ENCODE measurements around the gene THAP4.
"Not testable (repeated sequence)": the region's sequence is repeated elsewhere in the genome, so short reads cannot be mapped to it uniquely, and the experiment has no call there.

THAP4 gene

DNA sequence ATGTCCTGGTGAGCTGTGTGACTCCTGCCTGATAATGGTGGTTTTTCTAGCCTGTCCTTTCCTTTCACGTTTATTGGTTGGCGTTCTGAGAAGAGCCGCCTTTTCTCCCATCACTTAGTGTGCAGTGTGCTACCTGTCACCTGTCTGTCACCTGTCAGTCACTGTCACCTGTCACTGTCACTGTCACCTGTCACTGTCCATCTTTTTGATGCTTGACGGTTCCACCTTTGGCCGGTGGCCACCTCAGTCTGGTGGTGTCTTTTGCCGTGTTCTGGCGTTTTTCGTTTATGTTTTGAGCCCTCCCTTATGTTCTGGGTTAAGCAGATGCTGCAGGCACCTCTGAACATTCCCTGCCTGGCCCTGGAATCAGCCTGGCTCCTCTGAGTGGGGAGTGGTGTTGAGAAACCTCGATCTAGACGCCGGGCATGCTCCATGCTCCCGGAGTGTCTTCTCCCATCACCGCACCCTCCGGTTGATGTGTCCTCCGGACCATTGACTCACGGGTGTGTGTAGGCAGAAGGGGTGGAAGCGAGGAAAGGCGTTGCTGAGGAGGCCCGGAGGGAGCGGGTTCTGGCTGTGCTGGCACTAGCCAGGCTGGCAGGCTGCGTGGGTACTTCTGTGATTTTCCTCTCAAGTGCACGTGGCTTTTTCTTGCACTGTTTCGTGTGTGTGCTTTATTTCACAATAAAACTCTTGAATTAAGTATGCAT is 28.9 kb upstream of the THAP4 start:
- DNase-seq, result no peak

DNA sequence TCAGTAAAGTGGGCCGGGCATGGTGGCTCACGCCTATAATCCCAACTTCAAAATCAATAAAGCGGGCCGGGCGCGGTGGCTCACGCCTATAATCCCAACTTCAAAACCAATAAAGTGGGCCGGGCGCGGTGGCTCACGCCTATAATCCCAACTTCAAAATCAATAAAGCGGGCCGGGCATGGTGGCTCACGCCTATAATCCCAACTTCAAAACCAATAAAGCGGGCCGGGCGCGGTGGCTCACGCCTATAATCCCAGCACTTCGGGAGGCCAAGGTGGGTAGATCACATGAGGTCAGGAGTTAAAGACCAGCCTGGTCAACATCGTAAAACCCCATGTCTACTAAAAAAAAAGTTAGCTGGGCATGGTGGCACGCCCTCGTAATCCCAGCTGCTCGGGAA is 25.8 kb upstream of the THAP4 start:
- DNase-seq, result not testable (repeated sequence)

DNA sequence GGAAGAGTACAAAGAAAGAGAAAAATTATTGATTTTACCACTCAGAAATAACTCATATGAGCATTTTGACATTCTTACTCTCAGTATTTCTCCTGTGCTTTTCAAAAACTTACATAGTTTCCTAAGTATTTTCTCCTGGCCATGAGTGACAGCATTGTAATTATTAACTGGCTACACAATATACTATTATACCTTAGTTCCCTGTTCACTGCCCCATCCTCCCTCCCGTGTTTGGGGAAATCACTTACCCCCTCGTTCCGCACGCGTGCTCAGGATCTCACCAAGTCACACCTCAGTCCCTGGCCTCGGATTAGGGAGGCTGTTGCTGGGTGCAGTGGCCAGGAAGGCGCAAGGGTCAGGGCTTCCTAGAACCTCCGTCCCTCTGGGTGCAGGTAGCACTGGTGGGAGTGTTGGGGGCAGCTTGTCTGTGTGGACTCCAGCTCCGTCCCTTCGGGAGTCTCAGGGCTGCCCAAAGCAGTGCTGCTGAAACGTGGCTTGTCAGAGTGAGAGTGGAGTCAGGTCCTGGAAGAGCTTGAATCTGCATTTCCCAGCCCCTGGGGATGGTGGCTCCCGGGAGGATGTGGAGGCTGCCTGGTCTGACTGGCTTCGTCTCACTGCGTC is 23.7 kb upstream of the THAP4 start:
- DNase-seq, result no peak

DNA sequence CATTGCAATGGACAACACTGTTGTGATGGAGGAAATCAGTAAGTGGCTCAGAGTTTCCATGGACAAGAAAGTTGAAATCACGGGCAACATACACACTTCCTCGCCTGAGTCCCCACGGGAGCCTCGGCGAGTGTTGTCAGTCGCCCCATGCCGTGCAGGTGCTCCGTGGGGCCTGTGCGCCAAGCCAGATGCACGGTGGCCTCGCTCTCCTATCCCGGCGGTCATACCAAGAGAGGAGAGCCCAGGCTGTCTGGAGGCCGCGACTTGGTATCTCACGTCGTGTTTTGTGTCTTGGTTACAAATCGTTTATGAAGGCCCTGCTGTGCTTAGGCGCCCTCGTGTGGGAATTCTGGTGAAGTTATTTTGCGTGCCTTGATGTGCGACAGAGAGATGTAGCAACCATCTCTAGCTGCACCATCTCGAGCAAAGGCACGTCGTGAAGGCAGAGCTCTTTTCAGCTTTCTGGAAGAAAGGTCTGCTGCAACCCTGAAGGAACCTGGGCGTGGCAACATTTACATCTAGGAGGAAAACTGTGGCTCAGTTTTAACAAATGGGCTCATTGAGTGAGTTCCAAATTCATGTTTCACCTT is 22.3 kb upstream of the THAP4 start:
- peak in 3 of 6 experiments; percentile 11 to 33 (median 27) for DNase-seq

DNA sequence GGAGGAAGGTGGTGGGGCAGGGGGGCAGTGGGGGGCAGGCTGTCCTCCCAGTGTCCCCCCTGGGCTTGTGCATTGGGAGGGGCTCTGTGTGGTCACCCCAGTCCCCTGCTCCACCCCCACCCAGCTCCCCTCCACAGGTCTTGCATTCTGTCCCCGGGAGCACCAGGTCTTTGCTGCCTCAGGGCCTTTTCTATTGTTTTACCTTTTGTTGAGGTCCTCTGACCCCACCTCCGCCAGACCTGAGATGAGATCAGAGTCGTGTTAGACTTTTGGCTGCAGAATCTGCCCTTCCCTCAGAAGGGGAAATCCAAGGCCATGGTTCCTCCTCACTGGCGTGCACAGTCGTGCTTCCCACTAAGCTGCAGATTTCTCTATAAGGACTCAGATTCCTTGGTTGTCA is 21.3 kb upstream of the THAP4 start:
- no peak for DNase-seq

DNA sequence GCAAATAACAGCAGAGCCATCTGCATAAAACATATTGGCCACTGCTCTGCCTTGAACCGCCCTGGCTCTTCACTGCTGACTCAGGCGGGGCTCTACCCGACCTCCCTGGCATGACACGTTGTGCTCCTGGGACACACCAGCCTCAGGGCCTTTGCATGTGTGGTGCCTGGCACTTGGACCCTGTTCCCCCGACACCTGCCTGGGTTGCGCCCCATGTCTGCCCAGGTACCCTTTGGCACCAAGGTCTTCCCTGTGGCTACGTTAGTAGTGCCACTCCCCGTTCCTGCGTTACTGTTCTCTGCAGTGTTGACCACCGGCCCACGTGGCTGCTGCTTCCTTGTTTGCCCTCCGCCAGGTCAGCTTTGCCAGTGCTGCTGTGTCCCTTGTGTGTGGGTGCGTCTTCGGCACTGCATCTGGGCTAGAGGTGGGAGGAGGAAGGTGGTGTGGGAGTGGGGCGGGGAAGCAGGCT is 20.9 kb upstream of the THAP4 start:
- no peak for DNase-seq

DNA sequence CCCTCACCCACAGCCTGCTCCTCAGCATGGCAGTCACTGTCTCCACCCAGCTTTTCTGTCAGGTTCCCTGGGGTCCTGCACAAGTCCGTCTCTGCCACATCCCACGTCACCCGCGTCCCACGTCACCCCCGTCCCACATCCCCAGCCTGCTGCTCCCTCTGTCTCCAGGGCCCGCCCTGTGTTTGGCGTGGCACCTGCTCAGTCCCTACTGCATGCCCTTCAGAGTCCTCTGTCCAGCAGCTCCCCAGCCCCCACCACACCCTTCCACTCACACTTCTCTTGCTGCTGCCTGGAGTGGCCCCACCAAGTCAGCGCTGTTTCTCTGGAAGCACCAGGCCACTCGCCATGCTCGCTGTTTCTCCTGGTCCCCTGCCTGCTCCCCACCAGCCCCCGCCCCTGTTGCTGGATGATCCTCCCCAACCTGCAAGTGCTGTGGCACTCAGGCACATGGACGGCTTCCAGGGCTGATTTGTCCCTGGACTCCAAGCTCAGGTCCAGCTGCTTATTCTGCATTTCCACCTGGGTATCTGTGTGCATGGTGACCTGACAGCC is 19.3 kb upstream of the THAP4 start:
- no peak for DNase-seq

DNA sequence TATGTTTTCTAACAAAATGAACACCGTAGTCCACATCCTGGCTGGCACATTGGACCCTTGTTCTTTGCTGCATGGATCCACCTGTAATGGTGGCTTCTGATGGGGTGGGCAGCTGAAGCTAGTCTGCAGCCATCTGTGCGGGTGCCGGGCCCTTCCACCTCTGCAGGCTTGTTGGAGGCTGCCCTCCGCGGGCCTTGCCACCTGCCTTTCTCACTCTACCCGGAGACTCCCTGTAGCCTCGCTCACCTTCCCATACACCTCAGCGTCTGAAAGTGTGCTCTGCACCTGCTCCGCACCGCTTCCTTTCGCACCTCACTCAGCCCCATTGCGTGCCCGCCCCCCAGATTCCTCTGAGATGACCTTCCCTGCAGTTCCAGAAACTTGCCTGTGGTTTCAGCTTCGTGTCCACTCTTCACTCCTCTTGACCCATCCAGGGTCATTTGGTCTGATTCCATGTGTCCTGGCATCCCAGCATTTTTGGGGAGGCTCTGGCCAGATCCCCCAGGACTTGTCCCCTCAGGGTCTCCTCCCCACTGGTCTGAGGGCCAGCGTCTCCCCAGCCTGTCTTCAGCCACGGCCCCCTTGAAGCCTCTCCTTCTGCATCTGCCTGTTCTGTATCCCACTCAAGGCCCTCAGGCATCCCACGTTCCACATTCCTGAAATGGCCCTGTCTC is 18.7 kb upstream of the THAP4 start:
- DNase-seq, result no peak

DNA sequence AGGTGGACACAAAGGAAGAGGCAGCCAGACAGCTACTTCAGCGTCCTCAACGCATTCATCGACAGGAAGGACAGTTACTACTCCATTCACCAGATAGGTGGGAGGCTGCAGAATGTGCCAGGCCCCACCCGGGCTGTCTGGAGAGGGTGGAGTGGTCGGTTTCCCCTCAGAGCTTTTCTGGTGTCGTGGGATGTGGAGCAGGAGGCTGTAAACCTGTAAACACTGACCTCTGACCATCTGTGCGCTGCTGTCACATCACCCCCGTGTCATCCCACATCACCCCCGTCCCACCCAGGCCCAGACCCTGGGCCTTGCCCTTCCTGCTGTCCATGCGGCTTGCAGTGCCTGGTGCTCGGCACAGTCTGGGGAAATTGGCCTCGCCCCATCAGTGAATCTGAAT is 17.6 kb upstream of the THAP4 start:
- no peak for DNase-seq

DNA sequence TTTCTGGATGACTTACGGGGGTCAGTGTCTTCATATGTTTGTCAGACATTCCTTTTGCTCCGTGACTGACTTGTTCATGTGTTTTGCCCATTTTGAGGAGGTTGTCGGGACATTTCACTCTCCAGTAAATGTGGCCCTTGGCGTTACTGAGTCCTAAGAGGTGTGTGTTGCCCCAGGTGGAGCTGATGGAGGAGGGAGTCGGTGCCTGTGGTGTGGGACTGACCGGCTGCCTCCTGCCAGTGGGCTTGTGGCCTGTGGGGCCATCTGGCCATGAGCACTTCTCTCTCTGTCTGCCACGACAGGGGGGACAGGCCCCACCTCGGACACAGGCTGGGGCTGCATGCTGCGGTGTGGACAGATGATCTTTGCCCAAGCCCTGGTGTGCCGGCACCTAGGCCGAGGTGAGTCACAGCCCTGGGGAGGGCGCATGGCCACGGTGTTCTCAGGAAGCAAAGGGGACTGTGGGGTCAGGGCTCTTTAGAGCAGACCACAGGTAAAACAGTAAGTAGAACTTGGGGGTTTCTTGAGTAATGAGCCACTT is 16.3 kb upstream of the THAP4 start:
- no peak for DNase-seq

DNA sequence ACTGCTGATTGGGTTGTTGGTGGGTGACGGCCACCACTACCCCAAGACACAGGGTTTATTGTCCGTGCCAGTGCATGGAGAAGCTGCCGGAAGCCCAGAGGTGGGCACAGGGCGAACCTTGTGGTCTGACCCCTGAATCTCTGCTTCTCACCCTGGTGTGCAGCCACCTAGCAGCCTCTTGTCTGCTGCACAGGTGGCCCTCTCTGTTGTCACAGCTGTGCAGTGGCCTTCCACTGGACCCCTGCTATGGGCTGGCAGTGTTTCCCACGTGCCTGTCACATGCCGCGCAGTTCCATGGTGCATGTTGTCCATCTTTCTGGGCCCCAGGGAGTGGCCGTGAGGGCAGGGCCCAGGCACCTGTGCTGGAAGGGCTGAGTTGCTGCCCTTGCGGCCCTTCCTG is 15.8 kb upstream of the THAP4 start:
- no peak for DNase-seq

DNA sequence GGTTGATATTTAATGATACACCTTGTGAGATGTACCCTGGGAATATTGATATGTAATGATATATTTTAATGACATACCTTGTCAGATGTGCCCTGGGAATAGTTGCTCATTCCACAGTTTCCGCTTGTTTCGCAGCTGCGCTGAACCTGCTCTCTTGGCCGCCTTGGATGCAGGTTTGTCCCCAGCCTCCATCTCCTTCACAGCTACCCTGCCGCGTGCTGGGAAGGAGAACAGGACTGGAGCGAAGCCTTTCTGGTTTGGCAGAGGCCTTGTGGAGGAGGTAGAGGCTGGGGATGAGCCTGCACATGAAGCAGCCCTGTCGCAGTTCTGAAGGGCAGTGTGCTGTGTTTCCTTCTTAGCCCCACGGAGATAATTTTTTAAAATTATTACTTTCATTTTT is 15.2 kb upstream of the THAP4 start:
- no peak for DNase-seq

DNA sequence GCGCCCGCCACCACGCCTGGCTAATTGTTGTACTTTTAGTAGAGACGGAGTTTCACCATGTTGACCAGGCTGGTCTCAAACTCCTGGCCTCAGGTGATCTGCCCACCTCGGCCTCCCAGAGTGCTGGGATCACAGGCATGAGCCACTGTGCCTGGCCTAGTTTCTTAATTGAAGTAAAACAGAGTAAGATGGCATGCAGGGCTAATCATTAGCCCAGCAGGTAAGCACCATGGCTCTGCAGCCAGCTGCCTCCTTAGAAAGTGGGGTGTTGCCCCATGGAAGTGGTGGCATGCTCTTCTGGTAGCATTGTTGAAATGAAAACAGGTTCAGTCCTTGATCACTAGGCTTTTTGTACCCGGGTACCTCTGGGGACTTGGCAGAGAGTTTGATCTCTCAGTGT is 13.0 kb upstream of the THAP4 start:
- no peak for DNase-seq

DNA sequence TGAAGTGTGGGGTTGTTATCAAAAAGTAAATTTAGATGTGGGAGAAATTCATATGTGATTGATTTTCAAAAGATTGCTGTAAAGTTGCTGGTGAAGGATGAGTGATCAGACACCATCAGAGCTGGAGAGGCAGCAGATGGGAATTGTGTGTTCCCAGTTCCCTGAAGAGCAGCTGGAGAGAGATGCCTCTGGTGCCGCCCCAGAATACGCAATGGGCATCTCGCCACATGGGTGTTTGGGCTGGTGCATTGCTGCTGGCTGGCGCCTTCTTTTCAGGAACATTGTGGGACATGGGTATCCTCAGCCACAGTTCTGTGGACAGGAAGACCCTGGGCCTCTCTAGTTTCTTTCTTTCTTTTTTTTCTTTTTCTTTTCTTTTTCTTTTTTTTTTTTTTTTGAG is 12.4 kb upstream of the THAP4 start:
- DNase-seq, result no peak

DNA sequence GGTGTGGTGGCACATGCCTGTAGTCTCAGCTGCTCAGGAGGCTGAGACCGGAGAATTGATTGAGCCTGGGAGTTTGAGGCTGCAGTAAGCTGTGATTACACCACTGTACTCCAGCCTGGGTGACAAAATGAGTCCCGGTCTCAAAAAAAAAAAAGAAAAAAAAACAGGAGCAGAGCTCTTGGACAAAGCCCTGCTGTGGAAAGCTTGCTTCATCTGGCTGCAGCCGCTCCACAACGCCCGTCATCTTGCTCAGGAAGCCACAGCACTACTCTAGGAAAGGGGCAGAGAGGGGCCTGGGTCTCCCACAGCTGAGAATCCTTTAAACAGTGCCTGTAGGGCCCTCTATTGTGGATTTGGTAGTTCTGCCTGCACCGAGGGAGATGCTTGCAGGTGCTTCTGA is 11.5 kb upstream of the THAP4 start:
- DNase-seq, result no peak

DNA sequence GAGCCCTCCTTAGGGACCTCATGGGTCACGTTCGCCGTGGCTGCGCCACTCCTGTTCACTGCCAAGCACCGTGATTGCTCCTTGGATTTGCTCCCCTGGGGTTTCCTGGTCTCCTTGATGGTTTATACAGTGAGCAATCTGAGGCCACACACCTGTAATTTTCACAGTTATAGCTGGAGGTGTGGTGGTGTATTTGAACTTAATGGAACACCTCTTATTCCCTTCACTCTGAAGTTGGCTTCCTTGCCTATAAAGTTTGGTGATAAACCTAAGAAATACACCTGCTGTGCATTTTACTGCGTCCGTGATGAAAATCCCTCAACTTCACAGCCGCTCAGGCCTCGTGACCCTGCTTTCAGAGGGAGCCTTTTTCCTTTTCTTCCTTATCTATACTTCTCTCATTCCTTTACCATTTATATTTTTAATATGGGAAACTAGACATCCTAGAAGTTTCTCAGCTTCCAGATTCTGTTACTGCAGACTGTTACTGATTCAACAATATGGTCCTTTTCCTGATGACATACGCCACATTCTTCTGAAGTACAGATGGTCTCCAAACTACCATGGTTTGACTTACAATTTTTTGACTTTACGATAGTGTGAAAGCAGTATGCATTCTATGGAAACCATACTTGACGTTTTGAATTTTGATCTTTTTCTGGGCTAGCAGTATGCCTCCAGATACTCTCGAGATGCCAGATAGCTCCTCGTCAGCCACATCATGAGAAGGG is 9.1 kb upstream of the THAP4 start:
- DNase-seq, result no peak

DNA sequence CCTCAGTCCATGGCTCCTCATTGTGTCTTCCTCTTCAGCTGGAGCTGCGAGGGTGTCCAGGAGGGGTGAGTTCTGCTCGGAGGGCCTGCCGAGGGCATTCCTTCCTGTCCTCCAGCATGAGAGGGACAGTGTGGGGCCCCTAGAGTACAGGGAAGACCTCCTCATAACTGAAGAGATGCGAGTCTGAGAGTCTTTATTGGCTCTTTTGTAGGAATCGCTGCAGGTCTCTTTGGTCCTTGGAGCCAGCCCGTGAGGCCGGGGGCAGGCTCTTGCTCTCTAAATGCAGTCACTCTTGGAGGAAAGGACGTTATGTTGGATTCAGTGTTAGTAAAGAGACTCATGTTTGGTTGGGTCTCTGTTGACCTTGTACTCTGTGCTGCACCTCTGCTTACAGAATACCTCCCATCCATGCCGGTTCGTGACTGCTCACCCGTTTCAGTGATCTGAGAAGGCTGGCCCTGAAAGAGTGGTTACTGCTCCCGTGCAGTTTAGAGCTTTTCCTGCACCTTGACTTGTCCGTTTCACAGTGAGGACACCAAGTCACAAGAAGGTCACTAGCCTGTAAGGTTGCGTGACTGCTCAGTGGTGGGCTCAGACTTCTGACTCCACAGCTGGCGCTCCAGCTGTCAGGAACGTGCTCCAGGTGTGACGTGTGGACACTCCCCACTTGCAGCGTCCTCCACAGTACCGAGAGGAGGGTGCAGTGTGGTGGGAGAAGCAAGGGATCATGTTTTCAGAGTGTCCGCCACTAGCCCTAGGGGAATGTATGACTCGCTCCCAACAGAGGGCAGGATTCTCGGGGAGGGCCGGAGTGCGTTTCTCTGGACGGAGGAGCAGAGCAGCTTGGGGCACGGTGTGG is 8.3 kb upstream of the THAP4 start:
- no peak for DNase-seq

DNA sequence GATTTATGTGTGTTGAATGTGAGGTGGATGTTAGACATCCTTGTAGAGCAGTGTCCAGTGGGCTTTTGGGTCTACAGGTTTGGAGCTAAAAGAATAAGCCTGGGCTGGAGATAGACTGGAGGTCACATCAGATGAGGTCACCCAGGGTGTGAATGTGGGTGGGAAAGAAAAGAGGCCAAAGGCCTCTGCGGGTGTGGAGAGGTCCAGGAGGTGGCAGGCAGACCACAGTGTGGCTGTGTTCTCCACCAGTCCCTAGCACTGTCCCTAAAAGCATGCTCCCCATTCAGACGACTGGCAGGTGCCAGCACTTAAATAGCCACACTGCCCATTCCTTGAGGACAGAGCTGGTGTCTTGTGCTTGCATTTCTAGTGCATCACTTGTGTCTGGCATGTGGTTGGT is 4.7 kb upstream of the THAP4 start:
- no peak for DNase-seq

DNA sequence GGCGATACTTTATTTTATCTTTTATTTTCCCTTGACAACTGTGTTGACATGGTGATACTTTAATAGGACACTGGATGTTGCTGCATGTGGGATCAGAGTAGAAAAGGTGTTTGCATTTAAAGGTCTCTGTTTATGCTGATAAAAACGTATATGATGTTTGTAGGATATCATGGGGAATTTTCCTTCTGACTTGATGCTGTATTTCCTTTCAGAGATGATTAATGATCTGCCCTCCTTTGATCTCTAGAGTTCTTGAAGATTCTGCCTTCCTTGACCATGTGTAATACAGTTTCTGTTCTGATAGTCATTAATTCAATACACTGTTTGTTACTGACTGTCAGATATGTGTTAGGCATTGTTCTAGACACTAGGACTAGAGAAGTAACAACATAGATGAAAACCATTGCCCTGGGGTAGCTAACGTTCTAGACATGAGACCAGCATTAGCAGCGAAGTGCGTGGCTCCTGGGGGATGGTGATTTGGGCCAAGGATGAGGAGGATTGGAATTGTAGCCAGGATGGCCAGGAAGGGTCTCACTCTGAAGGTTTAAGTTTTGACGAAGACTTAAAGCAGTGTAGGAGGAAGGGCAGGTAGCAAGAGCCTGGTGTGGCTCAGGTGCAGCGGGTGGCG is 3.3 kb upstream of the THAP4 start:
- no peak for DNase-seq

DNA sequence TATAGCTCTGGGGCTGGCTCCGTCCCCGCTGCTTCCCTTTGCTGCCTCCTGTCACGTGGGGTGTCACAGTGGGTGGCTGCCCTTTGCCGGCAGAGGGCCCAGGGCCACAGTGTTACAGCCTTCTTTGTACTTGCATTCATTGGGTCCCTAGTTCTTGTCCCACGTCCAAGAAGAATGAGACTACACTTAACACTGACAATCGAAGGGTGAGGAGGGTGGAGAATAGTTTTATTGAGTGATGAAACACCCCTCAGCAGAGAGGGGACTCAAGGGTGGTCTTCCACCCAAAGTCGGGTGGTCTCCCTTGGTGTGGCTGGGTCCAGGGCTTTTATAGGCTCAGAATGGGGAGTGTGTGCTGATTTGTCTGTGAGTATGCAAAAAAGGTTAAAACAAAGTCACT is 2.4 kb upstream of the THAP4 start:
- DNase-seq, result no peak

DNA sequence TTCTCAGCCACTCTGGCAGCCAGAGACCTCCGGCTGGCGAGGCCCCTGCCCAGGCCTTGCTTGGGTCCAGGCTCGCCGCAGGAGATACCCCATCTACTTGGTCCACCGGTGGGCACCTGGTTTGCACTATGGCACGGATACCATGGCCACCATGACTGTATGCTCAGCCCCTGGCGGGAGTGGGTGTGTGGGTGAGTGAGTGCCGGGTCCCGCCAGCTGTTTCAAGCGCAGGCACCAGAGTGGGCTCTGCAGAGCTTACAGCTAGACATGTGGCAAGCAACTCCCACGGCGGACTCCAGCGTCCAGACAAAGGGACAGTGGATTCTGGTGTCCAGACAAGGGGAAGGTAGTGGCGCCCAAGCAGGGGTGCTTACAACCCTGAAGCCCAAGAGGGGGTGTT is 2.0 kb upstream of the THAP4 start:
- no peak for DNase-seq

All from stimulated activated naive CD4-positive, alpha-beta T cell (primary cell).